Trophoblast cell (in vitro differentiated cells and primary cell): ENCODE measurements around the gene SCP2D1.

Source experiments
- DNase-seq, 2 donors: peaks; one replicate each; pipeline ENCODE4 v3.0.0-alpha.2; 2016
- H2AFZ ChIP-seq: 2 replicates; pipeline ENCODE4 v1.6.1; 2013; ENCODE audit warnings: low read length, moderate library complexity, mild to moderate bottlenecking; ENCODE audit not compliant: insufficient read depth, poor library complexity
- H2AK5ac ChIP-seq: 2 replicates; pipeline ENCODE4 v1.6.1; 2013; ENCODE audit warnings: mild to moderate bottlenecking, low read length
- H2BK120ac ChIP-seq: 2 replicates; pipeline ENCODE4 v1.6.1; 2013; ENCODE audit warnings: low read length, mild to moderate bottlenecking, moderate library complexity; ENCODE audit not compliant: insufficient read depth, poor library complexity
- H2BK12ac ChIP-seq: 2 replicates; pipeline ENCODE4 v1.6.1; 2013; ENCODE audit warnings: mild to moderate bottlenecking, low read length, moderate library complexity
- H2BK5ac ChIP-seq: 2 replicates; pipeline ENCODE4 v1.6.1; 2013; ENCODE audit warnings: low read length, low read depth, moderate library complexity, mild to moderate bottlenecking; ENCODE audit not compliant: poor library complexity
- H3K14ac ChIP-seq: 2 replicates; pipeline ENCODE4 v1.6.1; 2013; ENCODE audit warnings: mild to moderate bottlenecking, low read length
- H3K18ac ChIP-seq: 2 replicates; pipeline ENCODE4 v1.6.1; 2013; ENCODE audit warnings: mild to moderate bottlenecking, low read length
- H3K23ac ChIP-seq: 2 replicates; pipeline ENCODE4 v1.6.1; 2013; ENCODE audit warnings: low read length
- H3K27ac ChIP-seq: 2 replicates; pipeline ENCODE4 v1.5.1; 2013; ENCODE audit warnings: low read depth, mild to moderate bottlenecking, inconsistent platforms, low read length, moderate library complexity
- H3K27me3 ChIP-seq: 2 replicates; pipeline ENCODE4 v1.6.1; 2013; ENCODE audit warnings: inconsistent platforms, mild to moderate bottlenecking, low read length, moderate library complexity; ENCODE audit not compliant: insufficient read depth
- H3K36me3 ChIP-seq, 2 experiments: 1 replicate in 1 of 2; 2 replicates in 1 of 2; pipeline ENCODE4 v1.6.1; 2013; ENCODE audit warnings: low read length in 2 of 2, mild to moderate bottlenecking in 2 of 2, moderate library complexity in 1 of 2; ENCODE audit not compliant: insufficient read depth in 2 of 2, control insufficient read depth in 1 of 2
- H3K4ac ChIP-seq: 2 replicates; pipeline ENCODE4 v1.6.1; 2013; ENCODE audit warnings: low read depth, mild to moderate bottlenecking, low read length, moderate library complexity
- H3K4me1 ChIP-seq, 2 experiments: 1 replicate in 1 of 2; 2 replicates in 1 of 2; pipeline ENCODE4 v1.6.1; 2013; ENCODE audit warnings: low read length in 2 of 2, mild to moderate bottlenecking in 2 of 2, moderate library complexity in 1 of 2; ENCODE audit not compliant: insufficient read depth in 2 of 2, control insufficient read depth in 1 of 2
- H3K4me2 ChIP-seq: 2 replicates; pipeline ENCODE4 v1.6.1; 2013; ENCODE audit warnings: inconsistent platforms, mild to moderate bottlenecking, low read length, moderate library complexity
- H3K4me3 ChIP-seq: 2 replicates; pipeline ENCODE4 v1.5.1; 2013; ENCODE audit warnings: mild to moderate bottlenecking, low read depth, low read length, inconsistent platforms
- H3K79me1 ChIP-seq: one replicate; pipeline ENCODE4 v1.6.1; 2013; ENCODE audit warnings: low read length
- H3K79me2 ChIP-seq: 2 replicates; pipeline ENCODE4 v1.6.1; 2013; ENCODE audit warnings: low read length, mild to moderate bottlenecking; ENCODE audit not compliant: control insufficient read depth, insufficient read depth, poor library complexity
- H3K9ac ChIP-seq: 2 replicates; pipeline ENCODE4 v1.6.1; 2013; ENCODE audit warnings: mild to moderate bottlenecking, low read length
- H3K9me3 ChIP-seq: 2 replicates; pipeline ENCODE4 v1.6.1; 2013; ENCODE audit warnings: low read depth, mild to moderate bottlenecking, control low read depth, inconsistent platforms, low read length; ENCODE audit not compliant: insufficient read depth
- H4K12ac ChIP-seq: 2 replicates; pipeline ENCODE4 v1.6.1; 2013; ENCODE audit warnings: low read depth, mild to moderate bottlenecking, low read length, moderate library complexity
- H4K8ac ChIP-seq: 2 replicates; pipeline ENCODE4 v1.6.1; 2013; ENCODE audit warnings: low read depth, mild to moderate bottlenecking, low read length, moderate library complexity
- H4K91ac ChIP-seq: one replicate; pipeline ENCODE4 v1.6.1; 2013; ENCODE audit warnings: low read depth, mild to moderate bottlenecking, low read length, moderate library complexity
- WGBS: extraction: QIAGEN DNeasy Blood & Tissue Kit; methylation state at CpG from one replicate; pipeline ENCODE4 v1.1.7; 2013; ENCODE audit warnings: missing lambda C conversion rate; ENCODE audit not compliant: insufficient read length, insufficient coverage; ENCODE audit errors: extremely low coverage; 5-methylcytosine and 5-hydroxymethylcytosine counted together

Gene SCP2D1

GRCh38 chr20:18775633-18776032 lies 38.0 kb upstream of the SCP2D1 start:
- no peak overlapping the region for H4K8ac ChIP-seq
- no peak overlapping the region for H3K4ac ChIP-seq
- DNase-seq = no peak
- no peak overlapping the region for H2BK120ac ChIP-seq
- WGBS = no CpG with 5 or more reads among the region's 5 CpGs
- no peak overlapping the region for H3K14ac ChIP-seq
- no peaks in the 10 kb centered on the region for H3K36me3 ChIP-seq
- no peak overlapping the region for H4K12ac ChIP-seq
- H3K23ac ChIP-seq = peak overlapping the region; percentile 47
- no peak overlapping the region for H2AFZ ChIP-seq
- H3K79me1 ChIP-seq = no peaks in the 10 kb centered on the region
- H3K79me2 ChIP-seq = no peaks in the 10 kb centered on the region
- H3K9ac ChIP-seq = no peak overlapping the region
- no peak overlapping the region for H2AK5ac ChIP-seq
- no peak overlapping the region for H3K18ac ChIP-seq
- no peak overlapping the region for H3K4me2 ChIP-seq
- H3K27me3 ChIP-seq = no peaks in the 10 kb centered on the region
- H2BK12ac ChIP-seq = no peak overlapping the region
- no peaks in the 10 kb centered on the region for H3K9me3 ChIP-seq
- no peak overlapping the region for H2BK5ac ChIP-seq
- H3K4me3 ChIP-seq = no peak overlapping the region
- no peak overlapping the region for H4K91ac ChIP-seq
- no peak overlapping the region for H3K27ac ChIP-seq
- peaks cover 6 to 15% of the 10 kb centered on the region in 2 experiments for H3K4me1 ChIP-seq

DNA sequence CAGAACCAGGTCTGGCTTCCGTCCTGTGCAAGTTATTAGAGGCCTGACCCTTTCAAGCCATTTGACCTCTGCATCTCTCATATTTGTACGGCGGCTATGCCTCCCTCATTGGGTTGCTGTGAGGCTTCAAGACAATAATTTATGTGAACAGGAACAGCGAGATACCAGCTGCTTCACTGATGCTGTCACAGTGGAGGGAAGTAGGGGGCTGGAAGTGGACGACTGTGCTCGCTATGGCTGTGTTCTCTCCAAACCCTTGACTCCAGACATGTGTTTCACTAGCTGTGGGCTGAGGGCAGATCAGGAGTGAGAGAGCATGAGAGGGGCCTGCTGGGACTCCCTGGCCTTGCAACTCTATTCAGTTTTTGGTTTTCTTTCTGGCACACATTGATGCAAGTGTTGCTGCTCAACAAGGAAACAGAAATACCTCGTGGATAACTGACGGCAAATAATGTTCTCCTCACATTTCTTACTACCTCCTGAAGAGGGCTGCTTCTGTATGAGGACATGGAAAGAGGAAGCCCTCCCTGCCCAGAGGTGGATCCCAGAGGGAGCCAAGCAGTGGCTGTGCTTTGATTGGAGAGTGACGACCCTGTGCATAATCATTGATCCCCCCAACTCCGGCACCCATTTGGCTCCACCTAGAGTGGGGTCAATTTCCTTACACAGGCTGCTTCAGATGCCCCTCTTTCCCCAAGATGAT lies 34.7 kb upstream of the SCP2D1 start:
- H4K91ac ChIP-seq = no peak overlapping the region
- H3K9me3 ChIP-seq = peaks cover 2% of the 10 kb centered on the region
- no peaks in the 10 kb centered on the region for H3K36me3 ChIP-seq
- H3K27me3 ChIP-seq = no peaks in the 10 kb centered on the region
- H3K9ac ChIP-seq = no peak overlapping the region
- no peak overlapping the region for H3K27ac ChIP-seq
- no peak overlapping the region for H3K4me3 ChIP-seq
- H2BK120ac ChIP-seq = no peak overlapping the region
- WGBS = no CpG with 5 or more reads among the region's 10 CpGs
- H2BK5ac ChIP-seq = no peak overlapping the region
- no peak overlapping the region for H3K18ac ChIP-seq
- H3K14ac ChIP-seq = no peak overlapping the region
- no peaks in the 10 kb centered on the region for H3K79me2 ChIP-seq
- H2BK12ac ChIP-seq = no peak overlapping the region
- H3K4ac ChIP-seq = no peak overlapping the region
- no peak overlapping the region for H3K4me2 ChIP-seq
- no peak overlapping the region for H4K12ac ChIP-seq
- H2AK5ac ChIP-seq = no peak overlapping the region
- H3K79me1 ChIP-seq = no peaks in the 10 kb centered on the region
- peaks cover 6 to 15% of the 10 kb centered on the region in 2 experiments for H3K4me1 ChIP-seq
- no peak overlapping the region for H4K8ac ChIP-seq
- DNase-seq = no peak
- H2AFZ ChIP-seq = no peak overlapping the region
- H3K23ac ChIP-seq = no peak overlapping the region

- DNase-seq = no peak
- Histone ChIP-seq H4K91ac (no peak overlapping the region), H3K27me3 (no peaks in the 10 kb centered on the region), H3K14ac (no peak overlapping the region), H3K9ac (no peak overlapping the region), H2BK5ac (no peak overlapping the region), H3K36me3 (no peaks in the 10 kb centered on the region), H3K18ac (no peak overlapping the region), H3K4me1 (peaks cover 4 to 11% of the 10 kb centered on the region in 2 experiments), H3K4me2 (no peak overlapping the region), H3K4me3 (no peak overlapping the region), H2BK12ac (no peak overlapping the region), H3K9me3 (peaks cover 2% of the 10 kb centered on the region), H2AFZ (no peak overlapping the region), H3K79me1 (no peaks in the 10 kb centered on the region), H2BK120ac (no peak overlapping the region), H4K12ac (no peak overlapping the region), H3K23ac (no peak overlapping the region), H4K8ac (no peak overlapping the region), H3K4ac (no peak overlapping the region), H3K79me2 (no peaks in the 10 kb centered on the region), H2AK5ac (no peak overlapping the region), H3K27ac (no peak overlapping the region)
- WGBS = no CpG with 5 or more reads among the region's 9 CpGs
Measured at GRCh38 chr20:18780385-18781130, 33.0 kb upstream of the SCP2D1 start.

DNA sequence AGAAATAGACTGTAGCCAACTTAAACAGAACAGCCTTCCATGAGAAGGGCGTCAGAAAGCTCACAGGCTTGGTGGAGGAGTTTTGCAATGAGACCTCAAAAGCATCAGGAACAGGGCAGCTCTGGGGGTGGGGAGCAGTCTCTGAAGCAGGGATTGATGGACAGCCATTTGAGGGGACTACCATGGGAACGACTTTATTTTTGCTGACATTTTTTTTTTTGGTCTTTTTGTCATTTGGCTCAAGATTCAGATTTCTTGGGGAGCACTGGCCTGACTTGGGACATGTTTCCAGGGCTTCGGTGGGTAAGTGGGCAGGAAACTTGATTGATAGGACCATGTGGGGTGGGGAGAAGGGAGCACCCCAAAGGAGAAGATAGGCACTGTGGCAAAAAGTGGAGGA lies 32.1 kb upstream of the SCP2D1 start:
- H3K4me2 ChIP-seq = no peak overlapping the region
- no peak overlapping the region for H4K8ac ChIP-seq
- no peak overlapping the region for H2BK5ac ChIP-seq
- no peak overlapping the region for H3K18ac ChIP-seq
- no peaks in the 10 kb centered on the region for H3K27me3 ChIP-seq
- H3K9ac ChIP-seq = no peak overlapping the region
- WGBS = no CpG with 5 or more reads among the region's 3 CpGs
- no peak overlapping the region for H3K23ac ChIP-seq
- no peak overlapping the region for H4K91ac ChIP-seq
- H3K4ac ChIP-seq = no peak overlapping the region
- no peak overlapping the region for H3K4me3 ChIP-seq
- no peaks in the 10 kb centered on the region for H3K36me3 ChIP-seq
- H3K79me1 ChIP-seq = no peaks in the 10 kb centered on the region
- H3K79me2 ChIP-seq = no peaks in the 10 kb centered on the region
- H3K9me3 ChIP-seq = peaks cover 2% of the 10 kb centered on the region
- H2BK12ac ChIP-seq = no peak overlapping the region
- DNase-seq = no peak
- H3K14ac ChIP-seq = no peak overlapping the region
- H2BK120ac ChIP-seq = no peak overlapping the region
- H3K4me1 ChIP-seq = peaks cover 0 to 6% of the 10 kb centered on the region in 2 experiments
- H2AK5ac ChIP-seq = no peak overlapping the region
- H4K12ac ChIP-seq = no peak overlapping the region
- H3K27ac ChIP-seq = no peak overlapping the region
- no peak overlapping the region for H2AFZ ChIP-seq
